ENCODE results near the gene KCNQ1. TPM values are rescaled to one million over a fixed set of nuclear protein-coding genes. Genes with fewer than 3 reads are reported as not detected.

The KCNQ1 gene
- total and polyA plus RNA-seq, 2 of the 13 experiments (the other 11 are each of a cell fraction or from before 2014, with no cell fraction given): 0.02 to 0.08 TPM

DNA sequence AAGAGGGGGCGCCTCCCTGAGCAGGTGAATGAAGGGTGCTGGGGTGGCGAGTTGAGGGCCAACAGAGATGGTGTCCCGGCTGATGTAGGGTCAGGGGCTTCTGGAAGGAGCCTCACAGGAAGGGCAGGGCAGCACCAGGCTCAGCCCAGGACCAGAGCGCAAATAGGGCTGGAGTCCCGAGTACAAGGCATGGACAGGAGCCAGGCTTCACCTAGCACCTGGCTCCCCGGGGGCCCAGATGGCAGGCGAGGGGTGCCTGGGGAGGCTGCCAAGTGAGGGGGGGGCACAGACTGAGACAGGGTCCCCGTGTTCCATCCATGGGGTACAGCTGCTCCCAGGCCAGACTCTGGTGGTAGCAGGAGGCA, 105.8 kb downstream of the KCNQ1 start:
- Histone ChIP-seq H3K27ac (ENCODE audit: extremely low read length, insufficient read depth, low read length) (no peak overlapping the region), H3K27me3 (ENCODE audit: control insufficient read depth in 1 of 2, insufficient read depth in 2 of 2, low read length in 2 of 2) (peaks cover 4 to 74% of the 10 kb centered on the region in 2 experiments), H3K36me3 (replicated peaks in 1 of 2; ENCODE audit: control insufficient read depth in 1 of 2, insufficient read depth in 2 of 2, low read length in 2 of 2) (no peaks in the 10 kb centered on the region), H3K9me3 (ENCODE audit: low read length) (no peaks in the 10 kb centered on the region), H3K4me2 (ENCODE audit: low read depth, low read length) (no peak overlapping the region), H3K4me1 (ENCODE audit: insufficient read depth, low read length) (peaks cover 8% of the 10 kb centered on the region), H3K4me3 (replicated peaks in 1 of 3; ENCODE audit: insufficient read depth in 1 of 3, low read depth in 2 of 3, low read length in 3 of 3) (no peak overlapping the region), H3K79me2 (ENCODE audit: insufficient read depth, low read length) (no peaks in the 10 kb centered on the region), H3K9ac (ENCODE audit: insufficient read depth, low read depth, low read length) (no peak overlapping the region), H2AFZ (ENCODE audit: low read length) (no peak overlapping the region), H4K20me1 (ENCODE audit: insufficient read depth, low read length) (no peaks in the 10 kb centered on the region)
- DNase-seq (ENCODE audit: low spot score): no peak
- BruUV-seq (replicated peaks): no TSS peak
- intact Hi-C loops (cut with micrococcal nuclease; ENCODE audit: unreplicated experiment): no loop called here
- TF ChIP-seq, protein P1, sequence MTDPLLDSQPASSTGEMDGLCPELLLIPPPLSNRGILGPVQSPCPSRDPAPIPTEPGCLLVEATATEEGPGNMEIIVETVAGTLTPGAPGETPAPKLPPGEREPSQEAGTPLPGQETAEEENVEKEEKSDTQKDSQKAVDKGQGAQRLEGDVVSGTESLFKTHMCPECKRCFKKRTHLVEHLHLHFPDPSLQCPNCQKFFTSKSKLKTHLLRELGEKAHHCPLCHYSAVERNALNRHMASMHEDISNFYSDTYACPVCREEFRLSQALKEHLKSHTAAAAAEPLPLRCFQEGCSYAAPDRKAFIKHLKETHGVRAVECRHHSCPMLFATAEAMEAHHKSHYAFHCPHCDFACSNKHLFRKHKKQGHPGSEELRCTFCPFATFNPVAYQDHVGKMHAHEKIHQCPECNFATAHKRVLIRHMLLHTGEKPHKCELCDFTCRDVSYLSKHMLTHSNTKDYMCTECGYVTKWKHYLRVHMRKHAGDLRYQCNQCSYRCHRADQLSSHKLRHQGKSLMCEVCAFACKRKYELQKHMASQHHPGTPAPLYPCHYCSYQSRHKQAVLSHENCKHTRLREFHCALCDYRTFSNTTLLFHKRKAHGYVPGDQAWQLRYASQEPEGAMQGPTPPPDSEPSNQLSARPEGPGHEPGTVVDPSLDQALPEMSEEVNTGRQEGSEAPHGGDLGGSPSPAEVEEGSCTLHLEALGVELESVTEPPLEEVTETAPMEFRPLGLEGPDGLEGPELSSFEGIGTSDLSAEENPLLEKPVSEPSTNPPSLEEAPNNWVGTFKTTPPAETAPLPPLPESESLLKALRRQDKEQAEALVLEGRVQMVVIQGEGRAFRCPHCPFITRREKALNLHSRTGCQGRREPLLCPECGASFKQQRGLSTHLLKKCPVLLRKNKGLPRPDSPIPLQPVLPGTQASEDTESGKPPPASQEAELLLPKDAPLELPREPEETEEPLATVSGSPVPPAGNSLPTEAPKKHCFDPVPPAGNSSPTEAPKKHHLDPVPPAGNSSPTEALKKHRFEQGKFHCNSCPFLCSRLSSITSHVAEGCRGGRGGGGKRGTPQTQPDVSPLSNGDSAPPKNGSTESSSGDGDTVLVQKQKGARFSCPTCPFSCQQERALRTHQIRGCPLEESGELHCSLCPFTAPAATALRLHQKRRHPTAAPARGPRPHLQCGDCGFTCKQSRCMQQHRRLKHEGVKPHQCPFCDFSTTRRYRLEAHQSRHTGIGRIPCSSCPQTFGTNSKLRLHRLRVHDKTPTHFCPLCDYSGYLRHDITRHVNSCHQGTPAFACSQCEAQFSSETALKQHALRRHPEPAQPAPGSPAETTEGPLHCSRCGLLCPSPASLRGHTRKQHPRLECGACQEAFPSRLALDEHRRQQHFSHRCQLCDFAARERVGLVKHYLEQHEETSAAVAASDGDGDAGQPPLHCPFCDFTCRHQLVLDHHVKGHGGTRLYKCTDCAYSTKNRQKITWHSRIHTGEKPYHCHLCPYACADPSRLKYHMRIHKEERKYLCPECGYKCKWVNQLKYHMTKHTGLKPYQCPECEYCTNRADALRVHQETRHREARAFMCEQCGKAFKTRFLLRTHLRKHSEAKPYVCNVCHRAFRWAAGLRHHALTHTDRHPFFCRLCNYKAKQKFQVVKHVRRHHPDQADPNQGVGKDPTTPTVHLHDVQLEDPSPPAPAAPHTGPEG (CRISPR knock-in tag; IDR thresholded peaks at IDR 0.05): no peak
- TF ChIP-seq IRX3 (CRISPR knock-in tag; IDR thresholded peaks at IDR 0.05; ENCODE audit: borderline replicate concordance, low read depth): no peak
- TF ChIP-seq ZNF782 (CRISPR knock-in tag; IDR thresholded peaks at IDR 0.05; ENCODE audit: borderline replicate concordance): no peak
- TF ChIP-seq ZBTB8A (CRISPR knock-in tag; IDR thresholded peaks at IDR 0.05; ENCODE audit: borderline replicate concordance, low read depth): no peak
- TF ChIP-seq, protein P2, sequence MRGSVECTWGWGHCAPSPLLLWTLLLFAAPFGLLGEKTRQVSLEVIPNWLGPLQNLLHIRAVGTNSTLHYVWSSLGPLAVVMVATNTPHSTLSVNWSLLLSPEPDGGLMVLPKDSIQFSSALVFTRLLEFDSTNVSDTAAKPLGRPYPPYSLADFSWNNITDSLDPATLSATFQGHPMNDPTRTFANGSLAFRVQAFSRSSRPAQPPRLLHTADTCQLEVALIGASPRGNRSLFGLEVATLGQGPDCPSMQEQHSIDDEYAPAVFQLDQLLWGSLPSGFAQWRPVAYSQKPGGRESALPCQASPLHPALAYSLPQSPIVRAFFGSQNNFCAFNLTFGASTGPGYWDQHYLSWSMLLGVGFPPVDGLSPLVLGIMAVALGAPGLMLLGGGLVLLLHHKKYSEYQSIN (CRISPR knock-in tag; IDR thresholded peaks at IDR 0.05; ENCODE audit: borderline replicate concordance): no peak
- TF ChIP-seq TBL1XR1 (IDR thresholded peaks at IDR 0.05; ENCODE audit: borderline replicate concordance, low read length, partially characterized antibody): no peak
- TF ChIP-seq TP53 (CRISPR knock-in tag; conservative IDR thresholded peaks at IDR 0.05): no peak
- TF ChIP-seq, protein P3, sequence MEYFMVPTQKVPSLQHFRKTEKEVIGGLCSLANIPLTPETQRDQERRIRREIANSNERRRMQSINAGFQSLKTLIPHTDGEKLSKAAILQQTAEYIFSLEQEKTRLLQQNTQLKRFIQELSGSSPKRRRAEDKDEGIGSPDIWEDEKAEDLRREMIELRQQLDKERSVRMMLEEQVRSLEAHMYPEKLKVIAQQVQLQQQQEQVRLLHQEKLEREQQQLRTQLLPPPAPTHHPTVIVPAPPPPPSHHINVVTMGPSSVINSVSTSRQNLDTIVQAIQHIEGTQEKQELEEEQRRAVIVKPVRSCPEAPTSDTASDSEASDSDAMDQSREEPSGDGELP (IDR thresholded peaks at IDR 0.05; ENCODE audit: borderline replicate concordance, low read depth): no peak
- TF ChIP-seq, protein P4, sequence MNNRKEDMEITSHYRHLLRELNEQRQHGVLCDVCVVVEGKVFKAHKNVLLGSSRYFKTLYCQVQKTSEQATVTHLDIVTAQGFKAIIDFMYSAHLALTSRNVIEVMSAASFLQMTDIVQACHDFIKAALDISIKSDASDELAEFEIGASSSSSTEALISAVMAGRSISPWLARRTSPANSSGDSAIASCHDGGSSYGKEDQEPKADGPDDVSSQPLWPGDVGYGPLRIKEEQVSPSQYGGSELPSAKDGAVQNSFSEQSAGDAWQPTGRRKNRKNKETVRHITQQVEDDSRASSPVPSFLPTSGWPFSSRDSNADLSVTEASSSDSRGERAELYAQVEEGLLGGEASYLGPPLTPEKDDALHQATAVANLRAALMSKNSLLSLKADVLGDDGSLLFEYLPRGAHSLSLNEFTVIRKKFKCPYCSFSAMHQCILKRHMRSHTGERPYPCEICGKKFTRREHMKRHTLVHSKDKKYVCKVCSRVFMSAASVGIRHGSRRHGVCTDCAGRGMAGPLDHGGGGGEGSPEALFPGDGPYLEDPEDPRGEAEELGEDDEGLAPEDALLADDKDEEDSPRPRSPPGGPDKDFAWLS (CRISPR knock-in tag; IDR thresholded peaks at IDR 0.05; ENCODE audit: borderline replicate concordance): no peak
- no peak for TF ChIP-seq ZNF382 (CRISPR knock-in tag; IDR thresholded peaks at IDR 0.05; ENCODE audit: borderline replicate concordance)
- TF ChIP-seq YEATS4 (CRISPR knock-in tag; IDR thresholded peaks at IDR 0.05; ENCODE audit: borderline replicate concordance): no peak
- no peak for TF ChIP-seq ZFYVE20 (CRISPR knock-in tag; IDR thresholded peaks at IDR 0.05; ENCODE audit: borderline replicate concordance, low read depth)
- no peak for TF ChIP-seq ZNF670 (CRISPR knock-in tag; IDR thresholded peaks at IDR 0.05; ENCODE audit: borderline replicate concordance)
- no peak for TF ChIP-seq ZMYM2 (CRISPR knock-in tag; IDR thresholded peaks at IDR 0.05)
- no peak for TF ChIP-seq MATR3 (CRISPR knock-in tag; IDR thresholded peaks at IDR 0.05)
- no peak for TF ChIP-seq ZNF839 (CRISPR knock-in tag; IDR thresholded peaks at IDR 0.05; ENCODE audit: borderline replicate concordance)
- ChIA-PET POLR2A (no interaction called here), CTCF (ENCODE audit: low intra/inter-chr PET ratio, low total read pairs) (no interaction called here)
- peak; percentile 37; the same call in 2 of the 3 replicates for ATAC-seq
- 23% methylated on average over 4 of the region's 8 CpGs for WGBS (ENCODE audit: low lambda C conversion rate)
- in situ Hi-C loops (cut with HindIII; ENCODE audit: extremely low pct_ligation_motif_present, low pct_unique_long_range_greater_than_20kb): no loop called here
- FAIRE-seq: no peak

Data from HepG2 (cell line).